IMR-90 (cell line): ENCODE results near the gene CHDH.

Experiments
- CEBPB ChIP-seq: IDR thresholded peaks from 2 replicates; pipeline ENCODE4 v1.6.1; 2012; ENCODE audit warnings: low read depth, low read length, improper control_type of control experiment
- CHD1 ChIP-seq: IDR thresholded peaks from 2 replicates; pipeline ENCODE4 v1.6.1; 2012; ENCODE audit warnings: low read depth, low read length, improper control_type of control experiment
- FOS ChIP-seq: fragments of 150-350 bp; IDR thresholded peaks from 2 replicates; pipeline ENCODE4 v1.6.1; 2016; ENCODE audit warnings: low read depth, low read length
- MAFK ChIP-seq: IDR thresholded peaks from 2 replicates; pipeline ENCODE4 v1.6.1; 2012; ENCODE audit warnings: low read depth, low read length, improper control_type of control experiment
- MXI1 ChIP-seq: IDR thresholded peaks from 2 replicates; pipeline ENCODE4 v1.6.1; 2012; ENCODE audit warnings: low read depth, mild to moderate bottlenecking, low read length, moderate library complexity, borderline replicate concordance
- NFE2L2 ChIP-seq: fragments of 150-350 bp; IDR thresholded peaks from 2 replicates; pipeline ENCODE4 v1.6.1; 2016; ENCODE audit warnings: low read depth, mild to moderate bottlenecking, low read length
- POLR2A ChIP-seq: IDR thresholded peaks from 2 replicates; pipeline ENCODE4 v1.6.1; 2012; ENCODE audit warnings: mild to moderate bottlenecking, low read depth, low read length
- RAD21 ChIP-seq: IDR thresholded peaks from 2 replicates; pipeline ENCODE4 v1.6.1; 2012; ENCODE audit warnings: low read length, improper control_type of control experiment
- RCOR1 ChIP-seq: IDR thresholded peaks from 2 replicates; pipeline ENCODE4 v1.6.1; 2012; ENCODE audit warnings: mild to moderate bottlenecking, low read length, improper control_type of control experiment; ENCODE audit not compliant: insufficient replicate concordance
- RFX5 ChIP-seq: IDR thresholded peaks from 2 replicates; pipeline ENCODE4 v1.8.0; 2012; ENCODE audit warnings: low read depth, mild to moderate bottlenecking, low read length, moderate library complexity
- SMC3 ChIP-seq: fragments of 150-350 bp; IDR thresholded peaks from 2 replicates; pipeline ENCODE4 v1.6.1; 2016; ENCODE audit warnings: low read depth, mild to moderate bottlenecking, antibody characterized with exemption, low read length, moderate library complexity
- TF ChIP-seq, protein P1 (sequence below): conservative IDR thresholded peaks from 2 replicates; pipeline ENCODE4 v1.5.1; 2012; ENCODE audit warnings: mild to moderate bottlenecking, low read depth, low read length, improper control_type of control experiment
- TF ChIP-seq, protein P2 (sequence below): fragments of 150-350 bp; IDR thresholded peaks from 2 replicates; pipeline ENCODE4 v1.6.1; 2016; ENCODE audit warnings: low read depth, mild to moderate bottlenecking, low read length, moderate library complexity, borderline replicate concordance
- TF ChIP-seq, protein P3 (sequence below): fragments of 150-350 bp; IDR thresholded peaks from 2 replicates; pipeline ENCODE4 v1.6.1; 2017; ENCODE audit warnings: mild to moderate bottlenecking, antibody characterized with exemption, low read length, low read depth

DNA sequence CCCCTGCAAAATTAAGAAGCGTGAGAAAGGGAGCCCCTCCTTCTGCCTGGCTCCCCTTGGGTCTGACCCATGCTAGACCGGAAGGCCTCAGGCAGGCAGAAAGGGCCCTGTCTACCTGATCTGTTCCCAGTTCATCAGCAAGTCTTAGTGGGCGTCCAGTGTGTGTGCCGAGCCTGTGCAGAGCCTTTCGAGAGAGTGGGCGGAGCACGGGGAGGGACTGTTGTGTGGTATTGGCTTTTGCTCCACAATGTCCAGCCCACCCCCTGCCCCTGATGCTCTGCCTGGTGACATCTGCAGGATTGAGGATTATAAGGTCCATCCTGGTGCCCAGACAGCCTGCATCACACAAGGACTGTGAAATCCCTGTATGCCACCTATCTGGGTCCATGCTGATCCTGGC, 82.9 kb downstream of the CHDH start:
- TF ChIP-seq, protein P1, sequence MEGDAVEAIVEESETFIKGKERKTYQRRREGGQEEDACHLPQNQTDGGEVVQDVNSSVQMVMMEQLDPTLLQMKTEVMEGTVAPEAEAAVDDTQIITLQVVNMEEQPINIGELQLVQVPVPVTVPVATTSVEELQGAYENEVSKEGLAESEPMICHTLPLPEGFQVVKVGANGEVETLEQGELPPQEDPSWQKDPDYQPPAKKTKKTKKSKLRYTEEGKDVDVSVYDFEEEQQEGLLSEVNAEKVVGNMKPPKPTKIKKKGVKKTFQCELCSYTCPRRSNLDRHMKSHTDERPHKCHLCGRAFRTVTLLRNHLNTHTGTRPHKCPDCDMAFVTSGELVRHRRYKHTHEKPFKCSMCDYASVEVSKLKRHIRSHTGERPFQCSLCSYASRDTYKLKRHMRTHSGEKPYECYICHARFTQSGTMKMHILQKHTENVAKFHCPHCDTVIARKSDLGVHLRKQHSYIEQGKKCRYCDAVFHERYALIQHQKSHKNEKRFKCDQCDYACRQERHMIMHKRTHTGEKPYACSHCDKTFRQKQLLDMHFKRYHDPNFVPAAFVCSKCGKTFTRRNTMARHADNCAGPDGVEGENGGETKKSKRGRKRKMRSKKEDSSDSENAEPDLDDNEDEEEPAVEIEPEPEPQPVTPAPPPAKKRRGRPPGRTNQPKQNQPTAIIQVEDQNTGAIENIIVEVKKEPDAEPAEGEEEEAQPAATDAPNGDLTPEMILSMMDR = no peak
- TF ChIP-seq RAD21 (no peak), POLR2A (no peak), MXI1 (no peak), RFX5 (no peak), SMC3 (no peak), CEBPB (no peak), RCOR1 (no peak), NFE2L2 (no peak), MAFK (no peak), FOS (no peak), CHD1 (no peak)
- TF ChIP-seq, protein P2, sequence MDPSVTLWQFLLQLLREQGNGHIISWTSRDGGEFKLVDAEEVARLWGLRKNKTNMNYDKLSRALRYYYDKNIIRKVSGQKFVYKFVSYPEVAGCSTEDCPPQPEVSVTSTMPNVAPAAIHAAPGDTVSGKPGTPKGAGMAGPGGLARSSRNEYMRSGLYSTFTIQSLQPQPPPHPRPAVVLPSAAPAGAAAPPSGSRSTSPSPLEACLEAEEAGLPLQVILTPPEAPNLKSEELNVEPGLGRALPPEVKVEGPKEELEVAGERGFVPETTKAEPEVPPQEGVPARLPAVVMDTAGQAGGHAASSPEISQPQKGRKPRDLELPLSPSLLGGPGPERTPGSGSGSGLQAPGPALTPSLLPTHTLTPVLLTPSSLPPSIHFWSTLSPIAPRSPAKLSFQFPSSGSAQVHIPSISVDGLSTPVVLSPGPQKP = no peak
- TF ChIP-seq, protein P3, sequence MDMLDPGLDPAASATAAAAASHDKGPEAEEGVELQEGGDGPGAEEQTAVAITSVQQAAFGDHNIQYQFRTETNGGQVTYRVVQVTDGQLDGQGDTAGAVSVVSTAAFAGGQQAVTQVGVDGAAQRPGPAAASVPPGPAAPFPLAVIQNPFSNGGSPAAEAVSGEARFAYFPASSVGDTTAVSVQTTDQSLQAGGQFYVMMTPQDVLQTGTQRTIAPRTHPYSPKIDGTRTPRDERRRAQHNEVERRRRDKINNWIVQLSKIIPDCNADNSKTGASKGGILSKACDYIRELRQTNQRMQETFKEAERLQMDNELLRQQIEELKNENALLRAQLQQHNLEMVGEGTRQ = no peak
